Lower lobe of right lung (tissue), 2 donors: ENCODE measurements around the gene BCKDHB. TPM values are rescaled to one million over a fixed set of nuclear protein-coding genes. Genes with fewer than 3 reads are reported as not detected.

Source experiments
- ATAC-seq, 2 donors: fragments of 200-7000 bp; cut with Tn5 transposase; one replicate each; pipeline ENCODE4 v1.9.1; 2020 to 2022; ENCODE audit warnings: mild to moderate bottlenecking in 2 of 2, moderate library complexity in 2 of 2
- DNase-seq: peaks from one replicate; pipeline ENCODE4 v3.0.0-alpha.2; 2020
- H3K27ac ChIP-seq: fragments of 200-600 bp; one replicate; pipeline ENCODE4 v1.8.0; 2022
- H3K27me3 ChIP-seq: fragments of 200-600 bp; one replicate; pipeline ENCODE4 v1.8.0; 2022; ENCODE audit warnings: low read depth
- H3K36me3 ChIP-seq: fragments of 200-600 bp; one replicate; pipeline ENCODE4 v1.8.0; 2022; ENCODE audit warnings: mild to moderate bottlenecking
- H3K4me1 ChIP-seq: fragments of 200-600 bp; one replicate; pipeline ENCODE4 v1.8.0; 2022
- H3K4me3 ChIP-seq: fragments of 200-600 bp; one replicate; pipeline ENCODE4 v1.8.0; 2022; ENCODE audit warnings: mild to moderate bottlenecking
- H3K9me3 ChIP-seq: fragments of 200-600 bp; one replicate; pipeline ENCODE4 v1.8.0; 2022
- intact Hi-C: fragments of 100-400 bp; cut with DNase I; formaldehyde crosslinking; loops from one replicate; pipeline ENCODE4 v1.11.0; 2022
- total RNA-seq: library from RNA; stranded (reverse); fragmentation: NEBNext Ultra II Directional; extraction: Animal tissue kit (Norgen Biotek cat#: 25700); gene quantifications from one replicate; pipeline ENCODE4 v1.2.1, GENCODE V29; 2021
- TF ChIP-seq, protein P1 (sequence below): fragments of 200-600 bp; IDR thresholded peaks from one replicate; pipeline ENCODE4 v1.8.0; 2022; ENCODE audit warnings: antibody characterized with exemption, mild to moderate bottlenecking
- donor health status: DM: no; HTN: yes; CAD: no; lungs with severe emphysema.

The BCKDHB gene
- total RNA-seq, 1 donor from 2014 or later, result 13.8 TPM

DNA sequence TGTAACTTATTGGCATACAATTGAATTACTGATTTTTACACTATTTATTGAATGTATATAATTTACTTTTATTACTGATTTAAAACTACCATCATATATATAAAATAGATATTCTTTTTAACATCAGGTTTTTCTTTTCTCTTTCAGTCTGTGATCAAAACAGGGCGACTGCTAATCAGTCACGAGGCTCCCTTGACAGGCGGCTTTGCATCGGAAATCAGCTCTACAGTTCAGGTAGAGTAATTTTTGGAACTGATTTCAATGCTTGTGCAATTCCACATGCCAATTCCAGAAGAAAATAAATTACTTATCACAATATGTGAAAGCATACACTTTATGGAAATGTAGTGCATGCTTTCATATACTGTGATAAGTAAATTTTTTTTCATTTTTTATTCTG, 166.5 kb downstream of the BCKDHB start:
- Histone ChIP-seq H3K27me3 (no peaks in the 10 kb centered on the region), H3K4me1 (no peaks in the 10 kb centered on the region), H3K9me3 (no peaks in the 10 kb centered on the region), H3K27ac (no peak overlapping the region), H3K36me3 (no peaks in the 10 kb centered on the region), H3K4me3 (no peak overlapping the region)
- DNase-seq (no peak), ATAC-seq (no peak)
- TF ChIP-seq, protein P1, sequence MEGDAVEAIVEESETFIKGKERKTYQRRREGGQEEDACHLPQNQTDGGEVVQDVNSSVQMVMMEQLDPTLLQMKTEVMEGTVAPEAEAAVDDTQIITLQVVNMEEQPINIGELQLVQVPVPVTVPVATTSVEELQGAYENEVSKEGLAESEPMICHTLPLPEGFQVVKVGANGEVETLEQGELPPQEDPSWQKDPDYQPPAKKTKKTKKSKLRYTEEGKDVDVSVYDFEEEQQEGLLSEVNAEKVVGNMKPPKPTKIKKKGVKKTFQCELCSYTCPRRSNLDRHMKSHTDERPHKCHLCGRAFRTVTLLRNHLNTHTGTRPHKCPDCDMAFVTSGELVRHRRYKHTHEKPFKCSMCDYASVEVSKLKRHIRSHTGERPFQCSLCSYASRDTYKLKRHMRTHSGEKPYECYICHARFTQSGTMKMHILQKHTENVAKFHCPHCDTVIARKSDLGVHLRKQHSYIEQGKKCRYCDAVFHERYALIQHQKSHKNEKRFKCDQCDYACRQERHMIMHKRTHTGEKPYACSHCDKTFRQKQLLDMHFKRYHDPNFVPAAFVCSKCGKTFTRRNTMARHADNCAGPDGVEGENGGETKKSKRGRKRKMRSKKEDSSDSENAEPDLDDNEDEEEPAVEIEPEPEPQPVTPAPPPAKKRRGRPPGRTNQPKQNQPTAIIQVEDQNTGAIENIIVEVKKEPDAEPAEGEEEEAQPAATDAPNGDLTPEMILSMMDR, result no peak
- intact Hi-C loops, result no loop called here

GRCh38 chr6:80276861-80277260, 170.4 kb downstream of the BCKDHB start:
- intact Hi-C loops, result no loop called here
- Histone ChIP-seq H3K27me3 (no peaks in the 10 kb centered on the region), H3K4me3 (no peak overlapping the region), H3K36me3 (no peaks in the 10 kb centered on the region), H3K4me1 (no peaks in the 10 kb centered on the region), H3K27ac (no peak overlapping the region), H3K9me3 (no peaks in the 10 kb centered on the region)
- no peak for DNase-seq
- ATAC-seq, result no peak
- TF ChIP-seq, protein P1, result no peak

GRCh38 chr6:80277501-80277900, 171.0 kb downstream of the BCKDHB start:
- ATAC-seq (no peak), DNase-seq (no peak)
- TF ChIP-seq, protein P1, result no peak
- Histone ChIP-seq H3K9me3 (no peaks in the 10 kb centered on the region), H3K4me3 (no peak overlapping the region), H3K36me3 (no peaks in the 10 kb centered on the region), H3K27me3 (no peaks in the 10 kb centered on the region), H3K27ac (no peak overlapping the region), H3K4me1 (no peaks in the 10 kb centered on the region)
- intact Hi-C loops, result no loop called here

- no peak for ATAC-seq
- Histone ChIP-seq H3K9me3 (no peaks in the 10 kb centered on the region), H3K4me3 (no peak overlapping the region), H3K27me3 (no peaks in the 10 kb centered on the region), H3K4me1 (no peaks in the 10 kb centered on the region), H3K27ac (no peak overlapping the region), H3K36me3 (no peaks in the 10 kb centered on the region)
- TF ChIP-seq, protein P1, result no peak
- no peak for DNase-seq
- intact Hi-C loops, result no loop called here
Observed at GRCh38 chr6:80280262-80281010, 174.0 kb downstream of the BCKDHB start.

DNA sequence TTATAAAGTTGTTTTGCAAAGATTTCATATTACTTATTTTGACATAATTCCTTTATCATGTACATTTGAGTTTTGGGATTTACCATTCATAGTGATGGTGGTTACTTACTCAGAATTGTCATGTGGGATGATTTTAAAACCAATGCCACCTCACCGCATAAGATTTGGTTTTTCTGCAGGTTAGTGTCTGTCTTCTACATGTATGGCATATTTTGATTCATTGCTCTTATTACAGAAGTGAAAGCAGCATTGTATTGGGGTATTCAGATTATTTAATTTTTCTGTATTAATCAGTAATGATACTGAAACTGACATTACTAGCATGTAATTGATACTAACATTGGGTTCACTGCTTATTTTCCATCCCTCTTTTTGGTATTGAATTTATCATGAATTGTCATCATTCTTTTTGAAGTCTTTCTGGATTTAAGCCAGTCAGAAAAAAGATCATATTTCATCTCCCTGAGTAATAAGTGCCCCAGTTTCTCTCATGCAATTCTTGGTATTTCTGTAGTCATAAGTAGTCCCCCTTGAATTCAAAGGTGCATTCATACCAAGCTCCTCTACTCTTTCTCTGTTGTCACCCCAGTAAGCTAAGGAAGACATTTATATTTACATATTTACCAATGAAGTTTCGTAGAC, 176.6 kb downstream of the BCKDHB start:
- no peaks in the 10 kb centered on the region for H3K9me3 ChIP-seq
- no peaks in the 10 kb centered on the region for H3K27me3 ChIP-seq
- H3K4me1 ChIP-seq, result no peaks in the 10 kb centered on the region
- ATAC-seq (no peak), DNase-seq (no peak)
- H3K27ac ChIP-seq, result no peak overlapping the region
- H3K36me3 ChIP-seq, result no peaks in the 10 kb centered on the region
- no peak overlapping the region for H3K4me3 ChIP-seq
- intact Hi-C loops, result no loop called here
- TF ChIP-seq, protein P1, result no peak
